IPS-15b (cell line): ENCODE results near the gene GJB6.

Experiments
- H3K27me3 ChIP-seq: one replicate; pipeline ENCODE4 v1.6.1; 2013; ENCODE audit warnings: low read length; ENCODE audit not compliant: control insufficient read depth, insufficient read depth
- H3K36me3 ChIP-seq: one replicate; pipeline ENCODE4 v1.6.1; 2013; ENCODE audit warnings: low read length; ENCODE audit not compliant: control insufficient read depth, insufficient read depth
- H3K4me1 ChIP-seq: one replicate; pipeline ENCODE4 v1.6.1; 2013; ENCODE audit warnings: mild to moderate bottlenecking, low read length; ENCODE audit not compliant: control insufficient read depth, insufficient read depth
- H3K4me3 ChIP-seq: one replicate; pipeline ENCODE4 v1.5.1; 2013; ENCODE audit warnings: low read depth, low read length
- H3K9ac ChIP-seq: one replicate; pipeline ENCODE4 v1.6.1; 2013; ENCODE audit warnings: low read depth, mild to moderate bottlenecking, low read length
- H3K9me3 ChIP-seq: one replicate; pipeline ENCODE4 v1.6.1; 2013; ENCODE audit warnings: mild to moderate bottlenecking, low read length; ENCODE audit not compliant: control insufficient read depth, insufficient read depth

The GJB6 gene

GRCh38 chr13:20219577-20219976, 12.5 kb downstream of the GJB6 start:
- Histone ChIP-seq H3K9me3 (no peaks in the 10 kb centered on the region), H3K36me3 (no peaks in the 10 kb centered on the region), H3K27me3 (peaks cover 2% of the 10 kb centered on the region), H3K9ac (no peak overlapping the region), H3K4me1 (no peaks in the 10 kb centered on the region), H3K4me3 (no peak overlapping the region)

GRCh38 chr13:20217168-20217567, 15.0 kb downstream of the GJB6 start:
- Histone ChIP-seq H3K9me3 (no peaks in the 10 kb centered on the region), H3K4me3 (no peak overlapping the region), H3K27me3 (no peaks in the 10 kb centered on the region), H3K36me3 (no peaks in the 10 kb centered on the region), H3K4me1 (no peaks in the 10 kb centered on the region), H3K9ac (no peak overlapping the region)

GRCh38 chr13:20209948-20210347, 22.2 kb downstream of the GJB6 start:
- Histone ChIP-seq H3K27me3 (no peaks in the 10 kb centered on the region), H3K36me3 (no peaks in the 10 kb centered on the region), H3K4me3 (no peak overlapping the region), H3K4me1 (no peaks in the 10 kb centered on the region), H3K9ac (no peak overlapping the region), H3K9me3 (no peaks in the 10 kb centered on the region)

- no peaks in the 10 kb centered on the region for H3K36me3 ChIP-seq
- H3K4me1 ChIP-seq = no peaks in the 10 kb centered on the region
- H3K9ac ChIP-seq = no peak overlapping the region
- no peaks in the 10 kb centered on the region for H3K9me3 ChIP-seq
- no peaks in the 10 kb centered on the region for H3K27me3 ChIP-seq
- no peak overlapping the region for H3K4me3 ChIP-seq
Observed at GRCh38 chr13:20206698-20207235, 25.4 kb downstream of the GJB6 start.

GRCh38 chr13:20206065-20206697, 25.9 kb downstream of the GJB6 start:
- Histone ChIP-seq H3K36me3 (no peaks in the 10 kb centered on the region), H3K27me3 (no peaks in the 10 kb centered on the region), H3K9ac (no peak overlapping the region), H3K9me3 (no peaks in the 10 kb centered on the region), H3K4me1 (no peaks in the 10 kb centered on the region), H3K4me3 (no peak overlapping the region)

GRCh38 chr13:20198781-20199180, 33.3 kb downstream of the GJB6 start:
- no peaks in the 10 kb centered on the region for H3K36me3 ChIP-seq
- no peaks in the 10 kb centered on the region for H3K9me3 ChIP-seq
- H3K4me3 ChIP-seq = no peak overlapping the region
- H3K9ac ChIP-seq = no peak overlapping the region
- no peaks in the 10 kb centered on the region for H3K4me1 ChIP-seq
- peaks cover 46% of the 10 kb centered on the region for H3K27me3 ChIP-seq

- Histone ChIP-seq H3K9me3 (no peaks in the 10 kb centered on the region), H3K36me3 (no peaks in the 10 kb centered on the region), H3K27me3 (peaks cover 53% of the 10 kb centered on the region), H3K9ac (no peak overlapping the region), H3K4me1 (no peaks in the 10 kb centered on the region), H3K4me3 (no peak overlapping the region)
Observed at GRCh38 chr13:20197361-20197834, 34.7 kb downstream of the GJB6 start.

GRCh38 chr13:20195801-20196200, 36.3 kb downstream of the GJB6 start:
- Histone ChIP-seq H3K4me1 (peaks cover 2% of the 10 kb centered on the region), H3K9me3 (no peaks in the 10 kb centered on the region), H3K36me3 (no peaks in the 10 kb centered on the region), H3K9ac (no peak overlapping the region), H3K4me3 (no peak overlapping the region), H3K27me3 (peaks cover 68% of the 10 kb centered on the region)

GRCh38 chr13:20193907-20194631, 38.0 kb downstream of the GJB6 start:
- peaks cover 2% of the 10 kb centered on the region for H3K4me1 ChIP-seq
- no peaks in the 10 kb centered on the region for H3K9me3 ChIP-seq
- peaks cover 86% of the 10 kb centered on the region for H3K27me3 ChIP-seq
- no peaks in the 10 kb centered on the region for H3K36me3 ChIP-seq
- H3K4me3 ChIP-seq = peak overlapping the region; percentile 58
- no peak overlapping the region for H3K9ac ChIP-seq

GRCh38 chr13:20193162-20193906, 38.8 kb downstream of the GJB6 start:
- Histone ChIP-seq H3K27me3 (peaks cover 91% of the 10 kb centered on the region), H3K36me3 (no peaks in the 10 kb centered on the region), H3K4me3 (peak overlapping the region; percentile 58), H3K9me3 (no peaks in the 10 kb centered on the region), H3K4me1 (peaks cover 2% of the 10 kb centered on the region), H3K9ac (no peak overlapping the region)

GRCh38 chr13:20192836-20193161, 39.3 kb downstream of the GJB6 start, which contains the start of gene GJB2:
GJB2 (minus strand) TSS chr13:20192938; CDS start chr13:20189581, 3,357 bp downstream.
- peaks cover 2% of the 10 kb centered on the region for H3K4me1 ChIP-seq
- H3K27me3 ChIP-seq = peaks cover 91% of the 10 kb centered on the region
- peak within 1 kb of the TSS; percentile 58 for H3K4me3 ChIP-seq
- peak within 1 kb of the TSS; percentile 37 for H3K9ac ChIP-seq
- H3K36me3 ChIP-seq = no peaks in the 10 kb centered on the region
- H3K9me3 ChIP-seq = no peaks in the 10 kb centered on the region
